Activated CD4-positive, alpha-beta T cell treated with anti-CD3 and anti-CD28 coated beads for 24 hours (primary cell): ENCODE results near the gene NUP205.
"Not testable (repeated sequence)": the region's sequence is repeated elsewhere in the genome, so short reads cannot be mapped to it uniquely, and the experiment has no call there.

Experiments used
- DNase-seq, 2 donors: peaks; one replicate each; pipeline ENCODE4 v3.0.0-alpha.2; 2020; ENCODE audit warnings: low read depth in 2 of 2

Gene NUP205

GRCh38 chr7:135620980-135621850 lies 63.5 kb downstream of the NUP205 start:
- DNase-seq = peak in 1 of 2 donors; percentile 12

- DNase-seq = no peak
Measured at GRCh38 chr7:135634191-135634878, 76.6 kb downstream of the NUP205 start.

GRCh38 chr7:135639690-135640089 lies 82.0 kb downstream of the NUP205 start:
- not testable (repeated sequence) for DNase-seq

GRCh38 chr7:135644154-135644553 lies 86.4 kb downstream of the NUP205 start:
- DNase-seq = no peak

GRCh38 chr7:135644729-135645128 lies 87.0 kb downstream of the NUP205 start:
- DNase-seq = no peak

GRCh38 chr7:135645296-135645904 lies 87.7 kb downstream of the NUP205 start:
- DNase-seq = no peak

DNA sequence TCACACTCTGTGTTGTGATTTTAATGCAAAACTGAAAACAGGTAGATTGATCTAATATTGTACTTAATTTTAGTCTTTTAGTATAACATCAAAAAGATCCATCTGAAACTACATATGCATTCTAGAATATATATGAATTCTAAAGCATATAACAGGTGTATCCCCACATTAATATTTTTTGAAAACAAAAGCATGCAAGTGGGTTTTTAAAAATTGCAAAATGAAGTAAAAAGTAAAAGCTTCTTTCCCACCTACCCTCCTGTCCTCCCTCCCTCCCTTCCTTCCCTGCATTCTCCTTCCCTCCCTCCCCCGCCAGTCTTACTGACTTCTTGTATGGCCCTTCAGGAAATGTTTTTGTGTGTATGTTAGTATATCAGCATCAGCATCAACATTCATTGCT lies 90.0 kb downstream of the NUP205 start:
- no peak for DNase-seq

- DNase-seq = no peak
Measured at GRCh38 chr7:135648235-135648634, 90.5 kb downstream of the NUP205 start.

GRCh38 chr7:135650831-135651573 lies 93.3 kb downstream of the NUP205 start:
- DNase-seq = no peak

DNA sequence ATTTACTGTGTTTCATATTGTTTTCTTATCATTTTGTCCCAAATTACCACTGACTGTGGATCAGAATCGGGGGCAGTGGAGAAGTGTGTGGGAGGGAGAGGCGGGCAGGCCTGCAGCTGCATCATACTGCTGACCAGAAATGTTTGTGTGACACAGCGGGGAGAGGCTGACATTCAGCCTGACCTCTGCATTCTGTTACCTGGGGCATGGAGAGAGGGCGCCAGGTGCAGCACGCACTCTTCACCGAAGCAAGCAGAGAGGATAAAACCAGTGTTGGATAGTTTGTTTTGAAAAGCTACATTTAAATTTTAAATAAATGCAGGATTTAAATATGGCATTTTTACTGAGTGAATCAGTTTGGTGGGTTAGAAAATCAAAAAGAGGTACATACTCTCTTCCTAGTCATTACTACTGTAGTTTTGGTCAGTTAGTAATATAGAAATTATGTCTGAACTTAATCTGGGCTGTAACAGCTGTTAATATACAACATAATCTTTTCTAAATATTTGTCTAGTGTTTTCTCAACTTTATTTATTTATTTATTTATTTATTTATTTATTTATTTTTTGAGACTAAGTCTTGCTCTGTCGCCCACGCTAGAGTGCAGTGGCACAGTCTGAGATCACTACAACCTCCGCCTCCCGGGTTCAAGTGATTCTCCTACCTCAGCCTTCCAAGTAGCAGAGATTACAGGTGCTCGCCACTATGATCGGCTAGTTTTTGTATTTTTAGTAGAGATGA lies 95.8 kb downstream of the NUP205 start:
- DNase-seq = no peak

GRCh38 chr7:135658564-135658963 lies 100.8 kb downstream of the NUP205 start:
- no peak for DNase-seq

GRCh38 chr7:135659159-135659846 lies 101.6 kb downstream of the NUP205 start:
- DNase-seq = no peak

DNA sequence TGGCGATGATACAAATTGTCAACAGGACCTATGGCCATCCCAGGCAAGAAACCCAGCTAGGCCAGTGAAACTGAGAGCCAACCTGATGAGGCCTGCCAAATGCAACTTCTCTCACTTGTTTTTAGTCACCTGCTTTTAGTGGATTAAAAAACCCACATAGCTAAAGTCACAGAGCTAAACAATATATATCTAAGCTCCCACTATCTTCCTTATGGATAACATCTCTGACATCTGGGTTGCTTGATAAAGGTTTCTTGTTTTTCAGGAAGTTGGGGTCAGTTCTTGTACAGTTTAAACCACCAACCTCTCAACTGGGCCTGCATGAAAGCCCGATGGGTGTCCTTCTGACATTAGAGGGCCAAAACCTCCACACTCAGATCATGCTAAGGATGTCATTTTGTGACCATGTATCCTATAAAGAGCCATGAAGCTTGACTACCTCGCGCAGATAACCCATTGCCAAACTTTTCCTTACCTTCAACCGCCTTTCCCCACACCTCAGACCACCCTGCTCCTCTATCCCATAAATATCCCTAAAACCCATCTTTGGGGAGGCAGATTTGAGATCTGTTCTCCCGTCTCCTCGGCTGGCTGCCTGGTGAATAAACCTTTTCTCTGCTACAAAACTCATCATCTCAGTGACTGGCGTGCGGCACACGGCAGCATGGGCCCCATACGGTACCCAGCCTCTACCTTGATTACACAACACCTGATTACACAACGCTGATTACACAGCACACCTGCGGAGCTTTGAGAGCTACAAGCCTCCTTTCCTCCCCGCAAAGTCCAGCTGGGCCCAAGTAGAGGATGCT lies 103.8 kb downstream of the NUP205 start:
- no peak for DNase-seq

GRCh38 chr7:135662123-135662372 lies 104.3 kb downstream of the NUP205 start:
- no peak for DNase-seq

- DNase-seq = peak; percentile 95 to 98
Measured at GRCh38 chr7:135662373-135663114, 104.8 kb downstream of the NUP205 start, which contains the start of gene STMP1. Gene STMP1, plus strand, starts transcription at chr7:135662514.

- no peak for DNase-seq
Measured at GRCh38 chr7:135664046-135664589, 106.4 kb downstream of the NUP205 start.

DNA sequence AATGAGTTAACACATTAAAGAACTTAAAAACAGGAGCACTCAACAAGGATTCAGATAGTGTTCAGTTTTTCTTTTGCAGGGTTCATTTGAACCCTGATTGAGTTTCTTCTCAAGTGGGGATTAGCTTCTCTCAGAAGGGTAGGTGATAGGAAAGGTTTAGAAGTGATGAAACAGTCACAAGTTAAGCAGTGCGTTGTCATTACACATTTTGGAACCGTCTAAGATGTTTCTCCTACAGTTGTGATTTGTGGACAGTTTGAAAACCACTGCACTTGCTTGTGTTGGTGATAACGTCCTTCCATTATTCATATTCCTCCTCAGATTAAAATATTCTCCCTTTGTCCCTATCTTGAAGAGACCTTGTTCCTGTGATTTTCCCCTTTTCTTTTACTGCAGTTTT lies 107.3 kb downstream of the NUP205 start:
- DNase-seq = no peak

DNA sequence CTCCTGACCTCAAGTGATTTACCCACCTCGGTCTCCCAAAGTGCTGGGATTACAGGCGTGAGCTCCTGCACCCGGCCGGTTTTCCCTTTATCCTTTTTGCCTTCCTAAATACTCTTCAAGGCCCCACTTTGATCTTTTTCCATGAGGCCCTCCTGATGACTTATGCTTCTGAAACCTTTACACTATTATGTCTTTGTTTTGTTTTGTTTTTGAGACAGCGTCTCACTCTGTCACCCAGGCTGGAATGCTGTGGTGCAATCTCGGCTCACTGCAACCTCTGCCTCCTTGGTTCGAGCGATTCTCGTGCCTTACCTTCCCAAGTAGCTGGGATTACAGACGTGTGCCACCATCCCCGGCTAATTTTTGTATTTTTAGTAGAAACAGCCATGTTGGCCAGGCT lies 108.4 kb downstream of the NUP205 start:
- DNase-seq = no peak

GRCh38 chr7:135666846-135667245 lies 109.1 kb downstream of the NUP205 start:
- DNase-seq = no peak
